HEK293 (cell line): ENCODE results near the gene MGA.

Experiments used
- ZNF544 ChIP-seq: fragments of 450-650 bp; formaldehyde crosslinking; IDR thresholded peaks from 2 replicates; pipeline ENCODE4 v1.5.0; 2017; ENCODE audit warnings: missing biosample characterization, missing genetic modification characterization
- ZXDB ChIP-seq: fragments of 450-650 bp; formaldehyde crosslinking; IDR thresholded peaks from 2 replicates; pipeline ENCODE4 v1.5.1; 2016; ENCODE audit warnings: missing biosample characterization, missing genetic modification characterization
- TF ChIP-seq, protein P1 (sequence below): fragments of 450-650 bp; formaldehyde crosslinking; IDR thresholded peaks from 2 replicates; pipeline ENCODE4 v1.5.1; 2017; ENCODE audit warnings: missing biosample characterization, missing genetic modification characterization
- TF ChIP-seq, protein P2 (sequence below): fragments of 450-650 bp; formaldehyde crosslinking; IDR thresholded peaks from 2 replicates; pipeline ENCODE4 v1.5.1; 2016; ENCODE audit warnings: missing biosample characterization, missing genetic modification characterization

DNA sequence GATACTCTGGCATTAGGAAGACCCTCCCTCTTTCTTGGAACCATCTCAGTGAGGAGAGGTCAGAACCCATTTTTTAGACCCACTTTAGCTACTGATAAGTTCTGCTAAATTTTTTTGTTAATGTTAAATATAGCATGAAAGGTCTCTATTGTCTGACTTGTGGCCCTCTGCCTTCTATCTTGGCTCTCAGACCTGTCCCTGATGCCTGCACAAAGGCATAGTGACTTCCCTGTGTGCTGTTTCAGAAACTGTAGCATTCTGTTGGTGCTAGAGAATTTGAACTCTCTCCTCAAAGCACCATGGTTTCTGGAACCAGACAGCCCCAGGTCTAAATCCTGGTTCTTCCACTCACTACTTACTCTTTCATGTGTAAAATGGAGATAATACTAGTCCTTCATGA lies 129.5 kb downstream of the MGA start:
- TF ChIP-seq ZNF544 (tag by site-specific recombination) (no peak), ZXDB (tag by site-specific recombination) (no peak)
- TF ChIP-seq, protein P1, sequence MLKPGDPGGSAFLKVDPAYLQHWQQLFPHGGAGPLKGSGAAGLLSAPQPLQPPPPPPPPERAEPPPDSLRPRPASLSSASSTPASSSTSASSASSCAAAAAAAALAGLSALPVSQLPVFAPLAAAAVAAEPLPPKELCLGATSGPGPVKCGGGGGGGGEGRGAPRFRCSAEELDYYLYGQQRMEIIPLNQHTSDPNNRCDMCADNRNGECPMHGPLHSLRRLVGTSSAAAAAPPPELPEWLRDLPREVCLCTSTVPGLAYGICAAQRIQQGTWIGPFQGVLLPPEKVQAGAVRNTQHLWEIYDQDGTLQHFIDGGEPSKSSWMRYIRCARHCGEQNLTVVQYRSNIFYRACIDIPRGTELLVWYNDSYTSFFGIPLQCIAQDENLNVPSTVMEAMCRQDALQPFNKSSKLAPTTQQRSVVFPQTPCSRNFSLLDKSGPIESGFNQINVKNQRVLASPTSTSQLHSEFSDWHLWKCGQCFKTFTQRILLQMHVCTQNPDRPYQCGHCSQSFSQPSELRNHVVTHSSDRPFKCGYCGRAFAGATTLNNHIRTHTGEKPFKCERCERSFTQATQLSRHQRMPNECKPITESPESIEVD = no peak
- TF ChIP-seq, protein P2, sequence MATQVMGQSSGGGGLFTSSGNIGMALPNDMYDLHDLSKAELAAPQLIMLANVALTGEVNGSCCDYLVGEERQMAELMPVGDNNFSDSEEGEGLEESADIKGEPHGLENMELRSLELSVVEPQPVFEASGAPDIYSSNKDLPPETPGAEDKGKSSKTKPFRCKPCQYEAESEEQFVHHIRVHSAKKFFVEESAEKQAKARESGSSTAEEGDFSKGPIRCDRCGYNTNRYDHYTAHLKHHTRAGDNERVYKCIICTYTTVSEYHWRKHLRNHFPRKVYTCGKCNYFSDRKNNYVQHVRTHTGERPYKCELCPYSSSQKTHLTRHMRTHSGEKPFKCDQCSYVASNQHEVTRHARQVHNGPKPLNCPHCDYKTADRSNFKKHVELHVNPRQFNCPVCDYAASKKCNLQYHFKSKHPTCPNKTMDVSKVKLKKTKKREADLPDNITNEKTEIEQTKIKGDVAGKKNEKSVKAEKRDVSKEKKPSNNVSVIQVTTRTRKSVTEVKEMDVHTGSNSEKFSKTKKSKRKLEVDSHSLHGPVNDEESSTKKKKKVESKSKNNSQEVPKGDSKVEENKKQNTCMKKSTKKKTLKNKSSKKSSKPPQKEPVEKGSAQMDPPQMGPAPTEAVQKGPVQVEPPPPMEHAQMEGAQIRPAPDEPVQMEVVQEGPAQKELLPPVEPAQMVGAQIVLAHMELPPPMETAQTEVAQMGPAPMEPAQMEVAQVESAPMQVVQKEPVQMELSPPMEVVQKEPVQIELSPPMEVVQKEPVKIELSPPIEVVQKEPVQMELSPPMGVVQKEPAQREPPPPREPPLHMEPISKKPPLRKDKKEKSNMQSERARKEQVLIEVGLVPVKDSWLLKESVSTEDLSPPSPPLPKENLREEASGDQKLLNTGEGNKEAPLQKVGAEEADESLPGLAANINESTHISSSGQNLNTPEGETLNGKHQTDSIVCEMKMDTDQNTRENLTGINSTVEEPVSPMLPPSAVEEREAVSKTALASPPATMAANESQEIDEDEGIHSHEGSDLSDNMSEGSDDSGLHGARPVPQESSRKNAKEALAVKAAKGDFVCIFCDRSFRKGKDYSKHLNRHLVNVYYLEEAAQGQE (tag by site-specific recombination) = no peak
